Mesenchymal stem cell (in vitro differentiated cells and primary cell): Measurements from ENCODE around the gene SP110.

ENCODE experiments used
- DNase-seq: peaks from one replicate; pipeline ENCODE4 v3.0.0-alpha.2; 2013
- H2AFZ ChIP-seq: one replicate; pipeline ENCODE4 v1.6.1; 2013; ENCODE audit warnings: low read depth, mild to moderate bottlenecking, control low read depth, inconsistent platforms, low read length, moderate library complexity
- H2AK5ac ChIP-seq: 2 replicates; pipeline ENCODE4 v1.6.1; 2013; ENCODE audit warnings: low read length, moderate library complexity, mild to moderate bottlenecking, inconsistent platforms; ENCODE audit not compliant: severe bottlenecking
- H2BK120ac ChIP-seq: one replicate; pipeline ENCODE4 v1.6.1; 2013; ENCODE audit warnings: low read depth, mild to moderate bottlenecking, inconsistent platforms, low read length, moderate library complexity
- H2BK12ac ChIP-seq, 2 experiments: one replicate each; pipeline ENCODE4 v1.6.1; 2013; ENCODE audit warnings: inconsistent platforms in 2 of 2, low read length in 2 of 2, mild to moderate bottlenecking in 2 of 2, moderate library complexity in 2 of 2, control low read depth in 1 of 2
- H2BK15ac ChIP-seq: one replicate; pipeline ENCODE4 v1.6.1; 2013; ENCODE audit warnings: mild to moderate bottlenecking, low read depth, inconsistent platforms; ENCODE audit not compliant: poor library complexity, severe bottlenecking
- H2BK5ac ChIP-seq: 2 replicates; pipeline ENCODE4 v1.6.1; 2013; ENCODE audit warnings: low read depth, mild to moderate bottlenecking, low read length, control low read depth, inconsistent platforms; ENCODE audit not compliant: poor library complexity, severe bottlenecking
- H3K14ac ChIP-seq, 2 experiments: one replicate each; pipeline ENCODE4 v1.6.1; 2013; ENCODE audit warnings: inconsistent platforms in 2 of 2, low read length in 2 of 2, control low read depth in 1 of 2, mild to moderate bottlenecking in 1 of 2, moderate library complexity in 1 of 2
- H3K18ac ChIP-seq, 2 experiments: one replicate each; pipeline ENCODE4 v1.6.1; 2013; ENCODE audit warnings: inconsistent platforms in 2 of 2, low read length in 2 of 2, control low read depth in 1 of 2, low read depth in 1 of 2, mild to moderate bottlenecking in 1 of 2
- H3K23ac ChIP-seq, 2 experiments: one replicate each; pipeline ENCODE4 v1.6.1; 2013; ENCODE audit warnings: inconsistent platforms in 2 of 2, low read length in 2 of 2, mild to moderate bottlenecking in 2 of 2, moderate library complexity in 2 of 2, control low read depth in 1 of 2
- H3K27ac ChIP-seq: 2 replicates; pipeline ENCODE4 v1.5.1; 2013; ENCODE audit warnings: mild to moderate bottlenecking, moderate library complexity, low read length, control low read depth, inconsistent platforms; ENCODE audit not compliant: poor library complexity, severe bottlenecking
- H3K27me3 ChIP-seq, 2 experiments: 2 replicates each; pipeline versions ENCODE4 v1.6.1 to v1.7.0; 2013; ENCODE audit warnings: low read length in 2 of 2, mild to moderate bottlenecking in 2 of 2, moderate library complexity in 2 of 2, control low read depth in 1 of 2, inconsistent platforms in 1 of 2; ENCODE audit not compliant: control insufficient read depth in 1 of 2, insufficient read depth in 1 of 2
- H3K36me3 ChIP-seq, 2 experiments: 2 replicates each; pipeline versions ENCODE4 v1.6.1 to v1.7.0; 2013; ENCODE audit warnings: low read length in 2 of 2, control low read depth in 1 of 2, inconsistent platforms in 1 of 2, low read depth in 1 of 2, mild to moderate bottlenecking in 1 of 2; ENCODE audit not compliant: insufficient read depth in 2 of 2, control insufficient read depth in 1 of 2
- H3K4ac ChIP-seq, 2 experiments: one replicate each; pipeline ENCODE4 v1.6.1; 2013; ENCODE audit warnings: inconsistent platforms in 2 of 2, low read length in 2 of 2, mild to moderate bottlenecking in 2 of 2, moderate library complexity in 2 of 2, control low read depth in 1 of 2, low read depth in 1 of 2
- H3K4me1 ChIP-seq: 2 replicates; pipeline ENCODE4 v1.6.1; 2013; ENCODE audit warnings: low read depth, low read length, control low read depth; ENCODE audit not compliant: control insufficient read depth, insufficient read depth
- H3K4me2 ChIP-seq: 2 replicates; pipeline ENCODE4 v1.6.1; 2013; ENCODE audit warnings: low read length, mild to moderate bottlenecking, inconsistent platforms; ENCODE audit not compliant: poor library complexity, severe bottlenecking
- H3K4me3 ChIP-seq, 2 experiments: 2 replicates each; pipeline versions ENCODE4 v1.5.1 to v1.7.0; 2013; ENCODE audit warnings: low read length in 2 of 2, mild to moderate bottlenecking in 2 of 2, control low read depth in 1 of 2, low read depth in 1 of 2; ENCODE audit not compliant: insufficient read depth in 1 of 2
- H3K79me1 ChIP-seq: replicated peaks from 2 replicates; pipeline ENCODE4 v1.6.1; 2013; ENCODE audit warnings: mild to moderate bottlenecking, control low read depth, low read length, inconsistent platforms; ENCODE audit not compliant: poor library complexity, severe bottlenecking
- H3K9ac ChIP-seq: 2 replicates; pipeline ENCODE4 v1.7.0; 2013; ENCODE audit warnings: mild to moderate bottlenecking, low read length, moderate library complexity
- H3K9me3 ChIP-seq: 2 replicates; pipeline ENCODE4 v1.7.0; 2013; ENCODE audit warnings: mild to moderate bottlenecking, low read length; ENCODE audit not compliant: control insufficient read depth
- H4K8ac ChIP-seq: one replicate; pipeline ENCODE4 v1.6.1; 2013; ENCODE audit warnings: inconsistent platforms, mild to moderate bottlenecking, low read length, moderate library complexity
- H4K91ac ChIP-seq: one replicate; pipeline ENCODE4 v1.6.1; 2013; ENCODE audit warnings: mild to moderate bottlenecking, low read length, inconsistent platforms
- WGBS: methylation state at CpG from one replicate; pipeline ENCODE4 v1.1.7; 2013; ENCODE audit warnings: mixed read lengths; 5-methylcytosine and 5-hydroxymethylcytosine counted together

SP110 gene

GRCh38 chr2:230220347-230220969 lies 674 bp upstream of the SP110 start:
- Histone ChIP-seq H3K79me1 (peaks cover 5% of the 10 kb centered on the region), H3K4me1 (peaks cover 5% of the 10 kb centered on the region), H3K23ac (no peak overlapping the region), H2BK5ac (no peak overlapping the region), H2BK120ac (no peak overlapping the region), H2BK12ac (peak overlapping the region in 1 of 2 experiments; percentile 58), H4K8ac (peak overlapping the region; percentile 45), H3K9me3 (no peaks in the 10 kb centered on the region), H3K27me3 (no peaks in the 10 kb centered on the region), H2AK5ac (peak overlapping the region; percentile 68), H4K91ac (no peak overlapping the region), H3K18ac (peak overlapping the region in 1 of 2 experiments; percentile 28), H3K4me2 (peak overlapping the region; percentile 75), H3K4me3 (peak overlapping the region; percentile 56 to 87), H3K14ac (no peak overlapping the region), H3K36me3 (peaks cover 4 to 13% of the 10 kb centered on the region in 2 experiments), H2AFZ (no peak overlapping the region), H3K27ac (peak overlapping the region; percentile 71), H3K4ac (peak overlapping the region in 1 of 2 experiments; percentile 86), H2BK15ac (peak overlapping the region; percentile 74), H3K9ac (peak overlapping the region; percentile 92)
- 100% methylated on average over 1 of the region's 1 CpG for WGBS
- no peak for DNase-seq

GRCh38 chr2:230218421-230218820 lies 1.4 kb downstream of the SP110 start:
- Histone ChIP-seq H2BK15ac (no peak overlapping the region), H3K18ac (no peak overlapping the region), H3K79me1 (peaks cover 7% of the 10 kb centered on the region), H3K27me3 (no peaks in the 10 kb centered on the region), H2AFZ (no peak overlapping the region), H3K4me2 (peak overlapping the region; percentile 36), H2BK5ac (no peak overlapping the region), H3K4me3 (peak overlapping the region in 1 of 2 experiments; percentile 87), H4K8ac (no peak overlapping the region), H3K27ac (no peak overlapping the region), H2BK120ac (no peak overlapping the region), H2AK5ac (no peak overlapping the region), H3K9ac (peak overlapping the region; percentile 30), H3K4ac (no peak overlapping the region), H3K4me1 (peaks cover 5% of the 10 kb centered on the region), H4K91ac (no peak overlapping the region), H3K14ac (no peak overlapping the region), H3K9me3 (no peaks in the 10 kb centered on the region), H3K23ac (no peak overlapping the region), H2BK12ac (no peak overlapping the region), H3K36me3 (peaks cover 8 to 33% of the 10 kb centered on the region in 2 experiments)
- DNase-seq: no peak
- 60% methylated on average over 1 of the region's 2 CpGs for WGBS

- no peak overlapping the region for H3K4me2 ChIP-seq
- peaks cover 7% of the 10 kb centered on the region for H3K79me1 ChIP-seq
- H3K4me1 ChIP-seq: peaks cover 5% of the 10 kb centered on the region
- H3K9me3 ChIP-seq: no peaks in the 10 kb centered on the region
- no peak overlapping the region for H3K18ac ChIP-seq
- H2BK15ac ChIP-seq: no peak overlapping the region
- peaks cover 15 to 43% of the 10 kb centered on the region in 2 experiments for H3K36me3 ChIP-seq
- H3K4ac ChIP-seq: no peak overlapping the region
- no peak overlapping the region for H2BK5ac ChIP-seq
- H3K27ac ChIP-seq: no peak overlapping the region
- H3K14ac ChIP-seq: no peak overlapping the region
- H2AFZ ChIP-seq: no peak overlapping the region
- H3K4me3 ChIP-seq: no peak overlapping the region
- H2AK5ac ChIP-seq: no peak overlapping the region
- H4K8ac ChIP-seq: no peak overlapping the region
- H3K23ac ChIP-seq: no peak overlapping the region
- no peak overlapping the region for H2BK12ac ChIP-seq
- no peaks in the 10 kb centered on the region for H3K27me3 ChIP-seq
- DNase-seq: no peak
- no peak overlapping the region for H4K91ac ChIP-seq
- no peak overlapping the region for H2BK120ac ChIP-seq
- WGBS: 92% methylated on average over 3 of the region's 3 CpGs
- no peak overlapping the region for H3K9ac ChIP-seq
Observed at GRCh38 chr2:230217424-230217823, 2.4 kb downstream of the SP110 start.

- Histone ChIP-seq H3K36me3 (peaks cover 19 to 52% of the 10 kb centered on the region in 2 experiments), H3K4me1 (peaks cover 2% of the 10 kb centered on the region), H4K91ac (no peak overlapping the region), H2AFZ (no peak overlapping the region), H3K18ac (no peak overlapping the region), H3K14ac (no peak overlapping the region), H3K79me1 (peaks cover 7% of the 10 kb centered on the region), H3K27ac (no peak overlapping the region), H3K4me2 (no peak overlapping the region), H2BK120ac (no peak overlapping the region), H2BK5ac (no peak overlapping the region), H4K8ac (no peak overlapping the region), H2BK15ac (no peak overlapping the region), H2AK5ac (no peak overlapping the region), H2BK12ac (no peak overlapping the region), H3K9ac (no peak overlapping the region), H3K9me3 (no peaks in the 10 kb centered on the region), H3K27me3 (no peaks in the 10 kb centered on the region), H3K4ac (no peak overlapping the region), H3K4me3 (no peak overlapping the region), H3K23ac (no peak overlapping the region)
- WGBS: 96% methylated on average over 1 of the region's 1 CpG
- no peak for DNase-seq
Observed at GRCh38 chr2:230216489-230216888, 3.3 kb downstream of the SP110 start.
